ENCODE results near the gene CACNA2D3.

GRCh38 chr3:54875596-54876268 lies 753.4 kb downstream of the CACNA2D3 start:
- no peak for TF ChIP-seq CTCF (conservative IDR thresholded peaks at IDR 0.05)
- no peak for TF ChIP-seq EZH2 (IDR thresholded peaks at IDR 0.05; ENCODE audit: low read depth)

Measured in PC-9 (cell line).